ENCODE results near the gene EPRS1.

The EPRS1 gene

GRCh38 chr1:220031287-220031686, 15.0 kb downstream of the EPRS1 start:
- TF ChIP-seq FOXP2 (optimal IDR thresholded peaks at IDR 0.05; ENCODE audit: borderline replicate concordance, extremely low read depth, extremely low read length, insufficient read depth): no peak
- TF ChIP-seq, protein P1, sequence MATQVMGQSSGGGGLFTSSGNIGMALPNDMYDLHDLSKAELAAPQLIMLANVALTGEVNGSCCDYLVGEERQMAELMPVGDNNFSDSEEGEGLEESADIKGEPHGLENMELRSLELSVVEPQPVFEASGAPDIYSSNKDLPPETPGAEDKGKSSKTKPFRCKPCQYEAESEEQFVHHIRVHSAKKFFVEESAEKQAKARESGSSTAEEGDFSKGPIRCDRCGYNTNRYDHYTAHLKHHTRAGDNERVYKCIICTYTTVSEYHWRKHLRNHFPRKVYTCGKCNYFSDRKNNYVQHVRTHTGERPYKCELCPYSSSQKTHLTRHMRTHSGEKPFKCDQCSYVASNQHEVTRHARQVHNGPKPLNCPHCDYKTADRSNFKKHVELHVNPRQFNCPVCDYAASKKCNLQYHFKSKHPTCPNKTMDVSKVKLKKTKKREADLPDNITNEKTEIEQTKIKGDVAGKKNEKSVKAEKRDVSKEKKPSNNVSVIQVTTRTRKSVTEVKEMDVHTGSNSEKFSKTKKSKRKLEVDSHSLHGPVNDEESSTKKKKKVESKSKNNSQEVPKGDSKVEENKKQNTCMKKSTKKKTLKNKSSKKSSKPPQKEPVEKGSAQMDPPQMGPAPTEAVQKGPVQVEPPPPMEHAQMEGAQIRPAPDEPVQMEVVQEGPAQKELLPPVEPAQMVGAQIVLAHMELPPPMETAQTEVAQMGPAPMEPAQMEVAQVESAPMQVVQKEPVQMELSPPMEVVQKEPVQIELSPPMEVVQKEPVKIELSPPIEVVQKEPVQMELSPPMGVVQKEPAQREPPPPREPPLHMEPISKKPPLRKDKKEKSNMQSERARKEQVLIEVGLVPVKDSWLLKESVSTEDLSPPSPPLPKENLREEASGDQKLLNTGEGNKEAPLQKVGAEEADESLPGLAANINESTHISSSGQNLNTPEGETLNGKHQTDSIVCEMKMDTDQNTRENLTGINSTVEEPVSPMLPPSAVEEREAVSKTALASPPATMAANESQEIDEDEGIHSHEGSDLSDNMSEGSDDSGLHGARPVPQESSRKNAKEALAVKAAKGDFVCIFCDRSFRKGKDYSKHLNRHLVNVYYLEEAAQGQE (IDR thresholded peaks at IDR 0.05; ENCODE audit: insufficient read depth in 1 of 2, low read depth in 2 of 2, low read length in 2 of 2): no peak
- TF ChIP-seq POLR2AphosphoS5 (IDR thresholded peaks at IDR 0.05; ENCODE audit: low read depth, low read length): no peak
- TF ChIP-seq TAF1 (IDR thresholded peaks at IDR 0.05; ENCODE audit: borderline replicate concordance, insufficient read depth, low read length): no peak
- no peak for TF ChIP-seq SIN3A (IDR thresholded peaks at IDR 0.05; ENCODE audit: borderline replicate concordance, insufficient read depth, low read length)

DNA sequence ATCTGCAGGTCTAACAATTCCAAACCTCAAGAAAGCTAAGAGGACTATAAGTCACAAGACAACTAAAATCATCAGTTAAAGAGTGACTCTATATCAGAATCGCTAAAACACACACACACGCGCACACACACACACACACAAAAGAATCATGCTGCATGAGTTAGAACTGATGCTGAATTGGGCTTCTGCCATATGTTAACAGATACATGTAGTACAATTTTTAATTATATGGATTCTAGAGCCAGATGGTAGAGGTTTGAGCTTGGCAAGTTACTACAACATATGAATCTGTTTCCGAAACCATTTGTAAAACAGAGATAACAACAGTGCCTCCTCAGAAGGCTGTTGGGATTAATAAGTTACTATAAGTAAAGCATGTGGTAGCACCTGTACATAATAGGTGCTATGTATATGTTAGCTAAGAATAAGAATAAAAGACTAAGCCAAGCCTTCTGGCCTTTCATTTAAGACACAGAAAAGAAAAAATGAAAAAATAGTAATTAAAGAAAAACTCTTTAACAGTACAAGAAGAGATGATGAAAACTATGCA, 17.9 kb downstream of the EPRS1 start:
- TF ChIP-seq, protein P1 (IDR thresholded peaks at IDR 0.05; ENCODE audit: insufficient read depth in 1 of 2, low read depth in 2 of 2, low read length in 2 of 2): no peak
- TF ChIP-seq TAF1 (IDR thresholded peaks at IDR 0.05; ENCODE audit: borderline replicate concordance, insufficient read depth, low read length) (no peak), SIN3A (IDR thresholded peaks at IDR 0.05; ENCODE audit: borderline replicate concordance, insufficient read depth, low read length) (no peak), FOXP2 (optimal IDR thresholded peaks at IDR 0.05; ENCODE audit: borderline replicate concordance, extremely low read depth, extremely low read length, insufficient read depth) (no peak), POLR2AphosphoS5 (IDR thresholded peaks at IDR 0.05; ENCODE audit: low read depth, low read length) (no peak)

GRCh38 chr1:220019071-220019470, 27.2 kb downstream of the EPRS1 start:
- TF ChIP-seq, protein P1 (IDR thresholded peaks at IDR 0.05; ENCODE audit: insufficient read depth in 1 of 2, low read depth in 2 of 2, low read length in 2 of 2): no peak
- TF ChIP-seq POLR2AphosphoS5 (IDR thresholded peaks at IDR 0.05; ENCODE audit: low read depth, low read length): no peak
- TF ChIP-seq TAF1 (IDR thresholded peaks at IDR 0.05; ENCODE audit: borderline replicate concordance, insufficient read depth, low read length): no peak

DNA sequence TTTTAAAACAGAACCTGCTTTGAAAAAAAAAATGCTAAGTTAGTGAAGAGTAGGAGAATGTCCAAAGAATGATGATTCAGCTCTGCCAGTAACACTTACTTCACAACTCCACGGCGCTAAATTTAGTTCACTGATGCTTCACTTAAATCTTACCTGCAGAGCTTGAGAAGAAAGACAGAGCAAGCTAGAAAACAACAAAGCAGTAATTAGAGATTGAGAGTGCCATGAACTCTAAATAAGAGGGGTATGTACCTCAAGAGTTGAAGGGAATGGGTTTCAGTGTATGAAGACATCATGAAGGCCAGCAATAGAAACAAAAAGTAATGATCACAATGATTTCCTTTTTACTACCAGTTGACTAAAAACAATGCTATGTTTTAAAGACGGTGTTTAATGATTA, 32.8 kb downstream of the EPRS1 start:
- no peak for TF ChIP-seq POLR2AphosphoS5 (IDR thresholded peaks at IDR 0.05; ENCODE audit: low read depth, low read length)
- TF ChIP-seq, protein P1 (IDR thresholded peaks at IDR 0.05; ENCODE audit: insufficient read depth in 1 of 2, low read depth in 2 of 2, low read length in 2 of 2): no peak
- no peak for TF ChIP-seq FOXP2 (optimal IDR thresholded peaks at IDR 0.05; ENCODE audit: borderline replicate concordance, extremely low read depth, extremely low read length, insufficient read depth)
- TF ChIP-seq TAF1 (IDR thresholded peaks at IDR 0.05; ENCODE audit: borderline replicate concordance, insufficient read depth, low read length): no peak
- no peak for TF ChIP-seq SIN3A (IDR thresholded peaks at IDR 0.05; ENCODE audit: borderline replicate concordance, insufficient read depth, low read length)

GRCh38 chr1:220012259-220012658, 34.0 kb downstream of the EPRS1 start:
- no peak for TF ChIP-seq SIN3A (IDR thresholded peaks at IDR 0.05; ENCODE audit: borderline replicate concordance, insufficient read depth, low read length)
- no peak for TF ChIP-seq TAF1 (IDR thresholded peaks at IDR 0.05; ENCODE audit: borderline replicate concordance, insufficient read depth, low read length)
- no peak for TF ChIP-seq FOXP2 (optimal IDR thresholded peaks at IDR 0.05; ENCODE audit: borderline replicate concordance, extremely low read depth, extremely low read length, insufficient read depth)

Data from PFSK-1 (cell line).